ENCODE results near the gene PROSER3.

The PROSER3 gene

DNA sequence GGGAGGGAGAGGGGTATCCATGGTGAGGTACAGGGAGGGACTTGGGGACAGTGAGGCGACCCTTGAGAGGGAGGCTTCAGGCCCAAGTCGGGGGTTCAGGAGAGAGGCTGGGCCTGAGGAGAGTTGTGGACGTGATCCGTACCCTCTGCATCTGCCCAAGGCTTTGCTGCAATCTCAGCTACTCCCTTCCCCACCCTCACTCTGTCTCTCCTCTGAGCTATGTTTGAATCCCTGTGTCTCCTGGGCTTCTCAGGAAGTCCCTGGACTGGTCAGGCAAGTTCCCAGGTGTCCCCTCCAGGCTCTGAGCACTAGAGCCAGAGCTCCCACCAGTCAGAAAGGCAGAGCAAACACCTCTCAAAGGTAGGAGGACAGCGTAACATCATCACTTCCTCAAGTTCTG lies 7.8 kb upstream of the PROSER3 start:
- no peaks in the 10 kb centered on the region for H3K27me3 ChIP-seq (ENCODE audit: low read depth, low read length)
- H3K9me3 ChIP-seq (ENCODE audit: control insufficient read depth in 1 of 2, low read length in 2 of 2), result no peaks in the 10 kb centered on the region
- no peak overlapping the region for H3K4me3 ChIP-seq (ENCODE audit: low read depth in 1 of 2, low read length in 2 of 2)
- peaks cover 13 to 28% of the 10 kb centered on the region in 2 donors for H3K36me3 ChIP-seq (ENCODE audit: control insufficient read depth in 1 of 2, insufficient read depth in 2 of 2, low read length in 2 of 2)
- H3K27ac ChIP-seq (ENCODE audit: low read length), result no peak overlapping the region
- H3K4me1 ChIP-seq (ENCODE audit: control insufficient read depth in 1 of 2, insufficient read depth in 2 of 2, low read length in 2 of 2), result peaks cover 5 to 47% of the 10 kb centered on the region in 2 donors

GRCh38 chr19:35751839-35752745 lies 5.9 kb upstream of the PROSER3 start:
- H3K27me3 ChIP-seq (ENCODE audit: low read depth, low read length), result no peaks in the 10 kb centered on the region
- no peak overlapping the region for H3K4me3 ChIP-seq (ENCODE audit: low read depth in 1 of 2, low read length in 2 of 2)
- H3K36me3 ChIP-seq (ENCODE audit: control insufficient read depth in 1 of 2, insufficient read depth in 2 of 2, low read length in 2 of 2), result peaks cover 13 to 30% of the 10 kb centered on the region in 2 donors
- H3K27ac ChIP-seq (ENCODE audit: low read length), result no peak overlapping the region
- peaks cover 3 to 42% of the 10 kb centered on the region in 2 donors for H3K4me1 ChIP-seq (ENCODE audit: control insufficient read depth in 1 of 2, insufficient read depth in 2 of 2, low read length in 2 of 2)
- no peaks in the 10 kb centered on the region for H3K9me3 ChIP-seq (ENCODE audit: control insufficient read depth in 1 of 2, low read length in 2 of 2)

GRCh38 chr19:35752746-35753350 lies 5.1 kb upstream of the PROSER3 start:
- Histone ChIP-seq H3K27ac (ENCODE audit: low read length) (no peak overlapping the region), H3K27me3 (ENCODE audit: low read depth, low read length) (no peaks in the 10 kb centered on the region), H3K4me3 (ENCODE audit: low read depth in 1 of 2, low read length in 2 of 2) (no peak overlapping the region), H3K9me3 (ENCODE audit: control insufficient read depth in 1 of 2, low read length in 2 of 2) (no peaks in the 10 kb centered on the region), H3K36me3 (ENCODE audit: control insufficient read depth in 1 of 2, insufficient read depth in 2 of 2, low read length in 2 of 2) (peaks cover 13 to 32% of the 10 kb centered on the region in 2 donors), H3K4me1 (ENCODE audit: control insufficient read depth in 1 of 2, insufficient read depth in 2 of 2, low read length in 2 of 2) (peaks cover 4 to 43% of the 10 kb centered on the region in 2 donors)

GRCh38 chr19:35753634-35754369 lies 4.2 kb upstream of the PROSER3 start:
- peaks cover 13 to 32% of the 10 kb centered on the region in 2 donors for H3K36me3 ChIP-seq (ENCODE audit: control insufficient read depth in 1 of 2, insufficient read depth in 2 of 2, low read length in 2 of 2)
- no peaks in the 10 kb centered on the region for H3K9me3 ChIP-seq (ENCODE audit: control insufficient read depth in 1 of 2, low read length in 2 of 2)
- peaks cover 4 to 45% of the 10 kb centered on the region in 2 donors for H3K4me1 ChIP-seq (ENCODE audit: control insufficient read depth in 1 of 2, insufficient read depth in 2 of 2, low read length in 2 of 2)
- no peaks in the 10 kb centered on the region for H3K27me3 ChIP-seq (ENCODE audit: low read depth, low read length)
- no peak overlapping the region for H3K4me3 ChIP-seq (ENCODE audit: low read depth in 1 of 2, low read length in 2 of 2)
- H3K27ac ChIP-seq (ENCODE audit: low read length), result no peak overlapping the region

DNA sequence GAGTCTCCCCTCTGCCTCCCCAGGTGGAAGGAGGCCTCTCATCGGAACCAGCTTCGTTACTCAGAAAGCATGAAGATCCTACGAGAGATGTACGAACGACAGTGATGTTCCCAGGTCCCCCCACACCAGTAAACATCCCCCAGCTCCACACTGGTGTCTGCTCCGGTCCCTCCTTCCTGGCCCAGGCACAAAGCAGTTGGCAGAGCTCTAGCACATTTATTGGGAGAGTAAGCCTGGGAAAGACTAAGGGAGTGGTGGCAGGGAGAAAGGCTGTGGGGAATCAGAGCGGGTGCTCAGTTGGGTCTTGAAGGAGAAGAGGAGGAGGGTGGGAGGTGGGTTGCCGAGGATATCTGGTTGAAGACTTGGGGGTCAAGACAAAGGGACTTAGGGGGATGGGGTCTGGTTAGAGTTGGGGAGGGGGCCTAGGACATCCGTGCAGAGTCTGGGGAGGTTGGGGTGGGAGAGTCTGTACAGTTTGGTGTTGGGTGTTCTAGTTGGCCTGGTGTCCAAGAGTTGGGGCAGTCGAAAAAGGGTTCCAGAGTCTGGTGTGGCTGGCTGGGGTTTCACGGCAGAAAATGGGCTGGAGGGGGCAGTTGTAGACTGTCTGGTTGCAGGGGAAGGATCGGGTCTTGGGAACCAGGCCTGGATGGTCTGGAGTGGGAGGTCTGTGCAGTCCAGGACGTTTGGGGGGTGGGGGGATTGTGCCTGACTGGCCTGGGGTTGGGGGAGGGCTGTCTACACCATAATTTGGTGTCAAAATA lies 3.4 kb upstream of the PROSER3 start:
- peaks cover 4 to 46% of the 10 kb centered on the region in 2 donors for H3K4me1 ChIP-seq (ENCODE audit: control insufficient read depth in 1 of 2, insufficient read depth in 2 of 2, low read length in 2 of 2)
- peak overlapping the region in 1 of 2 donors; percentile 93 for H3K4me3 ChIP-seq (ENCODE audit: low read depth in 1 of 2, low read length in 2 of 2)
- H3K27me3 ChIP-seq (ENCODE audit: low read depth, low read length), result no peaks in the 10 kb centered on the region
- H3K9me3 ChIP-seq (ENCODE audit: control insufficient read depth in 1 of 2, low read length in 2 of 2), result no peaks in the 10 kb centered on the region
- H3K36me3 ChIP-seq (ENCODE audit: control insufficient read depth in 1 of 2, insufficient read depth in 2 of 2, low read length in 2 of 2), result peaks cover 13 to 32% of the 10 kb centered on the region in 2 donors
- peak overlapping the region; percentile 63 for H3K27ac ChIP-seq (ENCODE audit: low read length)

GRCh38 chr19:35755131-35755549 lies 2.8 kb upstream of the PROSER3 start:
- Histone ChIP-seq H3K27ac (ENCODE audit: low read length) (peak overlapping the region; percentile 63), H3K4me3 (ENCODE audit: low read depth in 1 of 2, low read length in 2 of 2) (peak overlapping the region; percentile 30 to 93), H3K36me3 (ENCODE audit: control insufficient read depth in 1 of 2, insufficient read depth in 2 of 2, low read length in 2 of 2) (peaks cover 13 to 32% of the 10 kb centered on the region in 2 donors), H3K9me3 (ENCODE audit: control insufficient read depth in 1 of 2, low read length in 2 of 2) (no peaks in the 10 kb centered on the region), H3K27me3 (ENCODE audit: low read depth, low read length) (no peaks in the 10 kb centered on the region), H3K4me1 (ENCODE audit: control insufficient read depth in 1 of 2, insufficient read depth in 2 of 2, low read length in 2 of 2) (peaks cover 4 to 46% of the 10 kb centered on the region in 2 donors)

DNA sequence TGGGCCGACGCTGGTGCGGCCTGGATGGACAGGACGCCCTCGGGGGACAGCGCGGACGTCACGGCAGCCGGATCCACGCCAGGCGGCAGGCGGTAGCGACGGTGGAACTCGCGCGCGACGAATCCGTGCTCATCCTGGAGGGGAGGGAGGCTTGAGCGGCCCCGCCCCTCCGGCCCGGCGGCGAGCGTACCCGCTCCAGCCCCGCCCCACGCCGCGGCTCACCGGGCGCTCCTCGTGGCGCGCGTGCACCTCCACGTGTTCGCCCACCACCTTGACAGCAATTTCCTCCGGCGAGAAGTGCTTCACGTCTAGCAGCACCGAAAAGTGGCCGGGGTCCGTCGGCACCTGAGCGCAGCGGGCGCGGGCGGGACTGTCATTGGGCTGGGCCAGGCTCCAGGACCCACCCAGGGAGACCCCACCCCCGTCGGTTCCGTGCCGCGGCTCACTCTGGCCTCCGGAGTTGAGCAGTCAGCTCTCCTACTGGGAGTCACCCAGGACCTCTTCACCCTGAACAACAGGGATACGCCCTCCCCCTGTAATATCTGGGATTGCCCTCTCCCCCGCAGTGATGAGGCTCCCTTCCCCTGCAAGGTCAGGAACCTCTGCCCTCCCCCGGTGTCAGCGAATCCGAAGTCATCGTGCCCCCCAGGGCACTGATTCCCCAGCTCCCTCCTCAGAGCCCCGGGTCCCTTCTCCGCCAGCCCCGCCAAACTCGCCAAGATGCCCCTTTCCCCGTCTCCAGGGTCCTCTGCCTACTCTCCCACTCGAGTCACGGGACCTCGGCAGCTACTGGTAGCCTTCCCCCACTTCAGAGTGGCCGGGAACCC lies 2.2 kb upstream of the PROSER3 start:
- Histone ChIP-seq H3K36me3 (ENCODE audit: control insufficient read depth in 1 of 2, insufficient read depth in 2 of 2, low read length in 2 of 2) (peaks cover 13 to 35% of the 10 kb centered on the region in 2 donors), H3K9me3 (ENCODE audit: control insufficient read depth in 1 of 2, low read length in 2 of 2) (no peaks in the 10 kb centered on the region), H3K27ac (ENCODE audit: low read length) (peak overlapping the region; percentile 100), H3K4me1 (ENCODE audit: control insufficient read depth in 1 of 2, insufficient read depth in 2 of 2, low read length in 2 of 2) (peaks cover 4 to 46% of the 10 kb centered on the region in 2 donors), H3K4me3 (ENCODE audit: low read depth in 1 of 2, low read length in 2 of 2) (peak overlapping the region; percentile 67 to 93), H3K27me3 (ENCODE audit: low read depth, low read length) (no peaks in the 10 kb centered on the region)

DNA sequence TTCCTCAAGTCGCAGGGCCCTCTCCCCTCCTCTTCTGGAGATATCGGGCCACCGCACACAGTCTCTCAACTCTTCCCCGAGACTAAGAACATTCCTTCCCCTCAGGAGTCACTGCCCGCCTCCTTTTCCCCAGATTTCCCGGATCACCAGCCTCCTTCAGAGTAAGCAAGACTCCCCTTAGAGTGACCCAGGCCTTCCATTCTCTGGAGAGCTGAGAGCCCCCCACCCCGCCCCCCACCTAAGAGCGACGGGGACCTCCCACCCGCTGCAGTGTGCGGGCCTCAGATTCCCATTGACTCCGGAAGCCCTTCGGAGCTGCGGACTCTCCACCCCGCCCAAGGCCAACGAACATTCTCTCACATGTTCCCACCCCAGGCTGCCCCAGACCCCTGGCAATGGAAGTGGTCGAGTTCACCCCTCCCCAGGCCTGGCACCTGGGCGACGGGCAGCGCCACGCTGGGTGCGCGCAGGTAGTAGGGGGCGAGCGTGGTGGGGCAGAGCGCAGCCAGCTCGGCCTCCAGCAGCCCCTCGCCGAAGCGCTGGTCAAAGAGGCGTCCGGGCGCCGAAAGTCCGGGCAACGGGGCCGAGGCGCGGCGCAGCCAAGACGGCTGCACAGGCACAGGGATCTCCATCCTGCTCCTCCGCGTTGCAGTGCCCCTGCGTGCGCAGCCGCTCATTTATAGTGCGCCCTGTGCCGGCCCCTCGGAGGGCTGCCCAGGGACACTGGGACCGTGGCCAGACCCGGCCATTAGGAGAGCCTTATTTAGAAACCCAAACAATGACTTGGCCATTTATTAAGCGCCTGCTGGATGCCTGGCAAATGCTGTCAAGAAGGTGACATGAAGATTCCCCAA lies 1.4 kb upstream of the PROSER3 start, which contains the start of gene HSPB6:
Gene HSPB6 (minus strand): TSS at position 653 of the 854 bp plus-strand sequence. CDS start 21 bp downstream, at position 632.
- Histone ChIP-seq H3K9me3 (ENCODE audit: control insufficient read depth in 1 of 2, low read length in 2 of 2) (no peaks in the 10 kb centered on the region), H3K4me1 (ENCODE audit: control insufficient read depth in 1 of 2, insufficient read depth in 2 of 2, low read length in 2 of 2) (peaks cover 4 to 46% of the 10 kb centered on the region in 2 donors)

DNA sequence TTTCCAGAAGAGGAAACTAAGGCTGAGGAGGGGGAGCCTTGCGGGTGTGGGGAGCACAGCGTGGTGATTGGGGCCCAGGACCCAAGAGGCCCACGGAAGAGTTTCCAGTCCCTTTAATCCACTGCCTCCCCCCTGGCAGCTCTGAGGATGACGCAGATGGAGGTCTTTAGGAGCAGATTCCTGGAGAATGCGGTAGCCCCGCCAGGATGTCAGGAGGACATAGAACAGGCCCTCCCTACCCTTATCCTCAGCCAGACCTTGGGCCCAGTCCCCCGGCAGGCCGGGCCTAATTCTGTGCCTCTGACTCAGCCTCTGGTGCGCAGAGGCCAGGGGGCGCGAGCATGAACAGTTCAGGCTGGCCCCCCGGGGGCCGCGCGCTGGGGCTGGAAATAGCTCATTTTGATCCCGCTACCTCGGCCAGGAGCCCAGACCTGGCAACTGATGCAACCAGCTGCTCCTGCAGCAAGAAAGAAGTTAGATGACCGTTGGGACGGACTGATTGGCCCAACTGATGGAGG lies 686 bp upstream of the PROSER3 start:
- Histone ChIP-seq H3K9me3 (ENCODE audit: control insufficient read depth in 1 of 2, low read length in 2 of 2) (no peaks in the 10 kb centered on the region), H3K4me1 (ENCODE audit: control insufficient read depth in 1 of 2, insufficient read depth in 2 of 2, low read length in 2 of 2) (peaks cover 4 to 46% of the 10 kb centered on the region in 2 donors), H3K4me3 (ENCODE audit: low read depth in 1 of 2, low read length in 2 of 2) (peak overlapping the region; percentile 93 to 99), H3K36me3 (ENCODE audit: control insufficient read depth in 1 of 2, insufficient read depth in 2 of 2, low read length in 2 of 2) (peaks cover 17 to 36% of the 10 kb centered on the region in 2 donors), H3K27ac (ENCODE audit: low read length) (peak overlapping the region; percentile 100), H3K27me3 (ENCODE audit: low read depth, low read length) (no peaks in the 10 kb centered on the region)

More for the DNA sequence above, 1.4 kb upstream of the PROSER3 start, which contains the start of gene HSPB6:
- peaks cover 13 to 36% of the 10 kb centered on the region in 2 donors for H3K36me3 ChIP-seq (ENCODE audit: control insufficient read depth in 1 of 2, insufficient read depth in 2 of 2, low read length in 2 of 2)
- peak within 1 kb of the TSS; percentile 100 for H3K27ac ChIP-seq (ENCODE audit: low read length)
- H3K4me3 ChIP-seq (ENCODE audit: low read depth in 1 of 2, low read length in 2 of 2), result peak within 1 kb of the TSS; percentile 93 to 99
- H3K27me3 ChIP-seq (ENCODE audit: low read depth, low read length), result no peaks in the 10 kb centered on the region
